K562 (cell line): ENCODE measurements around the gene FMNL2. TPM values are rescaled to one million over a fixed set of nuclear protein-coding genes. Genes with fewer than 3 reads are reported as not detected.

Experiments
- ATAC-seq: fragments of 200-7000 bp; cut with Tn5 transposase; 3 replicates; pipeline ENCODE4 v1.9.1; 2020; ENCODE audit warnings: moderate library complexity
- BruUV-seq: library from RNA; stranded (reverse); fragments of 400-500 nt; replicated peaks from 2 replicates; lab custom pipeline; 2021; lab: Mats Ljungman, UMichigan
- CTCF ChIA-PET: fragments of 300-600 bp; formaldehyde crosslinking; extraction: SDS; loops from one replicate; lab custom pipeline; 2021; ENCODE audit warnings: low intra/inter-chr PET ratio; lab: Yijun Ruan, JAX
- POLR2A ChIA-PET: fragments of 300-600, 350-650 bp; sonication (Branson Sonifier 250); formaldehyde crosslinking; extraction: SDS; loops from one replicate; lab custom pipeline; 2021; ENCODE audit warnings: antibody characterized with exemption, inconsistent platforms; lab: Yijun Ruan, JAX
- DNase-seq, 4 experiments: peaks; one replicate each; pipeline versions ENCODE4 v3.0.0 to v3.0.0-alpha.2; 2011 to 2018; ENCODE audit warnings: low spot score in 3 of 4, mixed read lengths in 3 of 4; ENCODE audit errors: extremely low read depth in 1 of 4
- FAIRE-seq: peaks from 2 replicates; lab custom pipeline; 2011; peaks lifted over from hg19 to GRCh38; lab: Jason Lieb, UNC
- H2AFZ ChIP-seq: 2 replicates; pipeline ENCODE4 v1.6.0; 2011; ENCODE audit warnings: low read depth, low read length, control low read depth, inconsistent platforms
- H3K27ac ChIP-seq: fragments of 200-600 bp; 3 replicates; pipeline ENCODE4 v1.8.0; 2011; ENCODE audit warnings: low read depth, mild to moderate bottlenecking, control low read depth, inconsistent platforms, low read length, moderate library complexity, mixed read lengths; ENCODE audit errors: extremely low read depth
- H3K27me3 ChIP-seq, 2 experiments: fragments of 300-600 bp in 1 of 2; 2 replicates in 1 of 2; 3 replicates in 1 of 2; pipeline versions ENCODE4 v1.6.0 to v1.8.0; 2011; ENCODE audit warnings: inconsistent platforms in 2 of 2, low read length in 2 of 2, mild to moderate bottlenecking in 1 of 2, mixed read lengths in 1 of 2, moderate library complexity in 1 of 2; ENCODE audit not compliant: control insufficient read depth in 2 of 2, insufficient read depth in 2 of 2
- H3K36me3 ChIP-seq: fragments of 300-600 bp; 3 replicates; pipeline ENCODE4 v1.8.0; 2011; ENCODE audit warnings: mild to moderate bottlenecking, low read length, inconsistent platforms; ENCODE audit not compliant: control insufficient read depth, insufficient read depth
- H3K4me1 ChIP-seq, 2 experiments: fragments of 200-600 bp in 1 of 2; replicated peaks in 1 of 2; 2 replicates in 1 of 2; 3 replicates in 1 of 2; pipeline versions ENCODE4 v1.5.1 to v1.8.0; 2011; ENCODE audit warnings: inconsistent platforms in 2 of 2, low read length in 2 of 2, mild to moderate bottlenecking in 1 of 2, mixed read lengths in 1 of 2, moderate library complexity in 1 of 2; ENCODE audit not compliant: control insufficient read depth in 2 of 2, insufficient read depth in 2 of 2
- H3K4me2 ChIP-seq: 2 replicates; pipeline ENCODE4 v1.6.1; 2011; ENCODE audit warnings: low read length, control low read depth, inconsistent platforms, mixed read lengths; ENCODE audit not compliant: insufficient read depth
- H3K4me3 ChIP-seq: fragments of 200-600 bp; sonication (generic), shearing (Covaris generic); 2 replicates; pipeline ENCODE4 v1.5.1; 2016; ENCODE audit warnings: control low read depth, inconsistent platforms
- H3K79me2 ChIP-seq: fragments of 200-600 bp; 3 replicates; pipeline ENCODE4 v1.8.0; 2011; ENCODE audit warnings: low read length, inconsistent platforms; ENCODE audit not compliant: control insufficient read depth, insufficient read depth
- H3K9ac ChIP-seq, 2 experiments: 2 replicates each; pipeline versions ENCODE4 v1.6.0 to v1.6.1; 2011; ENCODE audit warnings: low read depth in 2 of 2, low read length in 2 of 2, control low read depth in 1 of 2, inconsistent platforms in 1 of 2, mild to moderate bottlenecking in 1 of 2, mixed read lengths in 1 of 2; ENCODE audit not compliant: insufficient read depth in 1 of 2
- H3K9me1 ChIP-seq: one replicate; pipeline ENCODE4 v1.6.0; 2011; ENCODE audit warnings: inconsistent platforms, mild to moderate bottlenecking, low read length, moderate library complexity; ENCODE audit not compliant: control insufficient read depth, insufficient read depth
- H3K9me3 ChIP-seq: replicated peaks from 2 replicates; pipeline ENCODE4 v1.5.1; 2011; ENCODE audit warnings: low read depth, low read length, inconsistent platforms; ENCODE audit not compliant: control insufficient read depth, insufficient read depth
- H4K20me1 ChIP-seq: replicated peaks from 2 replicates; pipeline ENCODE4 v1.6.1; 2011; ENCODE audit warnings: low read length, inconsistent platforms, mixed read lengths; ENCODE audit not compliant: control insufficient read depth, insufficient read depth
- CEBPG ChIP-seq, 3 experiments: fragments of 200-800 bp in 1 of 3; sonication (Bioruptor generic) in 1 of 3; sonication (generic) in 1 of 3; formaldehyde crosslinking in 1 of 3; IDR thresholded peaks in 2 of 3; conservative IDR thresholded peaks in 1 of 3; 2 replicates each; pipeline versions ENCODE4 v1.6.1 to v1.8.0; 2016 to 2022; ENCODE audit warnings: missing compliant biosample characterization in 2 of 3, missing genetic modification characterization in 2 of 3, mild to moderate bottlenecking in 1 of 3, missing genetic modification reagents in 1 of 3
- CREB3L1 ChIP-seq: fragments of 450-650 bp; IDR thresholded peaks from 2 replicates; pipeline ENCODE4 v1.6.1; 2014; ENCODE audit warnings: low read depth, mild to moderate bottlenecking, moderate library complexity, borderline replicate concordance
- DLX4 ChIP-seq: fragments of 250-450 bp; sonication (Bioruptor Pico); IDR thresholded peaks from 2 replicates; pipeline ENCODE4 v1.6.1; 2021; ENCODE audit warnings: mild to moderate bottlenecking
- PHF8 ChIP-seq: fragments of 200-600 bp; sonication (generic); IDR thresholded peaks from 2 replicates; pipeline ENCODE4 v1.6.1; 2012; ENCODE audit warnings: mixed run types, mild to moderate bottlenecking, inconsistent platforms, low read length, moderate library complexity, borderline replicate concordance
- PRMT5 ChIP-seq: sonication (generic); formaldehyde crosslinking; IDR thresholded peaks from 2 replicates; pipeline ENCODE4 v1.5.0; 2020; ENCODE audit warnings: missing genetic modification reagents
- YBX1 ChIP-seq: fragments of 450-650 bp; IDR thresholded peaks from 2 replicates; pipeline ENCODE4 v1.7.1; 2016; ENCODE audit warnings: mild to moderate bottlenecking
- ZNF316 ChIP-seq: fragments of 450-650 bp; IDR thresholded peaks from 2 replicates; pipeline ENCODE4 v1.6.1; 2016
- ZNF449 ChIP-seq: fragments of 250-450 bp; sonication (Bioruptor Pico); IDR thresholded peaks from 2 replicates; pipeline ENCODE4 v1.8.0; 2022; ENCODE audit warnings: moderate library complexity, mild to moderate bottlenecking, inconsistent platforms
- in situ Hi-C: fragments of 300-500 bp; cut with MboI; formaldehyde crosslinking; loops from 4 replicates; pipeline ENCODE4 v1.15.0; 2018; ENCODE audit warnings: inconsistent platforms, mixed read lengths
- intact Hi-C: fragments of 100-400 bp; cut with micrococcal nuclease; formaldehyde crosslinking; loops from 2 replicates; pipeline ENCODE4 v1.14.2; 2022
- polyA plus RNA-seq, 8 experiments: library from polyadenylated mRNA; depleted of rRNA in 4 of 8; stranded (reverse) in 5 of 8; unstranded in 3 of 8; fragments of >200 nt; fragmentation: Nextera tagmentation in 2 of 8; fragmentation: Illumina TruSeq in 1 of 8; extraction: Ambion mirVana in 2 of 8; extraction: Trizol in 1 of 8; gene quantifications; 2 replicates each; pipeline versions ENCODE4 v1.2.1 to v1.2.3, GENCODE V29; 2011 to 2014; ENCODE audit warnings: inconsistent platforms in 1 of 8, missing spikeins in 1 of 8
- total RNA-seq, 7 experiments: library from RNA; depleted of rRNA in 6 of 7; stranded (reverse); fragments of >200 nt in 6 of 7; fragmentation: Illumina TruSeq in 2 of 7; extraction: Trizol in 2 of 7; gene quantifications; 2 replicates each; pipeline versions ENCODE4 v1.2.1 to v1.2.3, GENCODE V29; 2011 to 2021; ENCODE audit warnings: low replicate concordance in 1 of 7
- TF ChIP-seq, protein P1 (sequence below): fragments of 250-450 bp; sonication (Bioruptor Pico); IDR thresholded peaks from 2 replicates; pipeline ENCODE4 v1.8.0; 2022; ENCODE audit warnings: inconsistent platforms
- TF ChIP-seq, protein P2 (sequence below): fragments of 250-450 bp; sonication (Bioruptor Pico); IDR thresholded peaks from 2 replicates; pipeline ENCODE4 v1.4.0; 2020; ENCODE audit warnings: borderline replicate concordance
- TF ChIP-seq, protein P3 (sequence below): IDR thresholded peaks from 2 replicates; pipeline ENCODE4 v1.6.1; 2011; ENCODE audit warnings: borderline replicate concordance, low read depth, mild to moderate bottlenecking, moderate library complexity, low read length; ENCODE audit not compliant: insufficient read depth, poor library complexity, severe bottlenecking

FMNL2 gene
- total and polyA plus RNA-seq, 9 of the 15 experiments (the other 6 are each of a cell fraction or from before 2014, with no cell fraction given): 0.15 to 0.49 (median 0.24) TPM; not detected in 1

DNA sequence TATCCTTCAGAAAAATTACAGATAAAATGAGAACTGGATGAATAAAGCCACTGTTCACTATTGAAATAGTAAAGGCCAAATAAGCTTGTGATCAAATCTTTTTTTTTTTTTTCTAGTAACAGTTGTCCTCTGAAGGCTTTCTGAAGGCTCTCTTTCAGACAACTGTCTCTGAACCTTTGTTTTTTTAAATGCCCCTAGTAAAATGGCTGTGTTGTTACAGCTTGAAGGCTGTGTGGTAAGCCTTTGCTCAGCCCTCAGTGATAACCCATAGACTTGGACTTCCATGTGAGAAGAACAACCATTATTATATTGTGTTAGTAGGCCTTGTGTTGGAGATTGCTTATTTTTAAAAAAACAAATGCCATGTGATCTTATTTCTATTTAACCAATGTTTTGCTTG is 17.6 kb downstream of the FMNL2 start:
- CTCF ChIA-PET: no interaction called here
- TF ChIP-seq DLX4 (CRISPR knock-in tag) (no peak), PRMT5 (CRISPR knock-in tag) (no peak), YBX1 (no peak), ZNF316 (no peak), PHF8 (no peak), CEBPG (CRISPR knock-in tag; IDR thresholded peaks at IDR 0.05) (no peak), CEBPG (tag; conservative IDR thresholded peaks at IDR 0.05 in 1 of 2, IDR thresholded peaks at IDR 0.05 in 1 of 2) (no peak), ZNF449 (CRISPR knock-in tag) (no peak), CREB3L1 (no peak)
- TF ChIP-seq, protein P1, sequence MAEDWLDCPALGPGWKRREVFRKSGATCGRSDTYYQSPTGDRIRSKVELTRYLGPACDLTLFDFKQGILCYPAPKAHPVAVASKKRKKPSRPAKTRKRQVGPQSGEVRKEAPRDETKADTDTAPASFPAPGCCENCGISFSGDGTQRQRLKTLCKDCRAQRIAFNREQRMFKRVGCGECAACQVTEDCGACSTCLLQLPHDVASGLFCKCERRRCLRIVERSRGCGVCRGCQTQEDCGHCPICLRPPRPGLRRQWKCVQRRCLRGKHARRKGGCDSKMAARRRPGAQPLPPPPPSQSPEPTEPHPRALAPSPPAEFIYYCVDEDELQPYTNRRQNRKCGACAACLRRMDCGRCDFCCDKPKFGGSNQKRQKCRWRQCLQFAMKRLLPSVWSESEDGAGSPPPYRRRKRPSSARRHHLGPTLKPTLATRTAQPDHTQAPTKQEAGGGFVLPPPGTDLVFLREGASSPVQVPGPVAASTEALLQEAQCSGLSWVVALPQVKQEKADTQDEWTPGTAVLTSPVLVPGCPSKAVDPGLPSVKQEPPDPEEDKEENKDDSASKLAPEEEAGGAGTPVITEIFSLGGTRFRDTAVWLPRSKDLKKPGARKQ (CRISPR knock-in tag): no peak
- TF ChIP-seq, protein P2, sequence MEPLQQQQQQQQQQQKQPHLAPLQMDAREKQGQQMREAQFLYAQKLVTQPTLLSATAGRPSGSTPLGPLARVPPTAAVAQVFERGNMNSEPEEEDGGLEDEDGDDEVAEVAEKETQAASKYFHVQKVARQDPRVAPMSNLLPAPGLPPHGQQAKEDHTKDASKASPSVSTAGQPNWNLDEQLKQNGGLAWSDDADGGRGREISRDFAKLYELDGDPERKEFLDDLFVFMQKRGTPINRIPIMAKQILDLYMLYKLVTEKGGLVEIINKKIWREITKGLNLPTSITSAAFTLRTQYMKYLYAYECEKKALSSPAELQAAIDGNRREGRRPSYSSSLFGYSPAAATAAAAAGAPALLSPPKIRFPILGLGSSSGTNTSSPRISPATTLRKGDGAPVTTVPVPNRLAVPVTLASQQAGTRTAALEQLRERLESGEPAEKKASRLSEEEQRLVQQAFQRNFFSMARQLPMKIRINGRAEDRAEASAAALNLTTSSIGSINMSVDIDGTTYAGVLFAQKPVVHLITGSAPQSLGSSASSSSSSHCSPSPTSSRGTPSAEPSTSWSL (CRISPR knock-in tag): no peak
- TF ChIP-seq, protein P3, sequence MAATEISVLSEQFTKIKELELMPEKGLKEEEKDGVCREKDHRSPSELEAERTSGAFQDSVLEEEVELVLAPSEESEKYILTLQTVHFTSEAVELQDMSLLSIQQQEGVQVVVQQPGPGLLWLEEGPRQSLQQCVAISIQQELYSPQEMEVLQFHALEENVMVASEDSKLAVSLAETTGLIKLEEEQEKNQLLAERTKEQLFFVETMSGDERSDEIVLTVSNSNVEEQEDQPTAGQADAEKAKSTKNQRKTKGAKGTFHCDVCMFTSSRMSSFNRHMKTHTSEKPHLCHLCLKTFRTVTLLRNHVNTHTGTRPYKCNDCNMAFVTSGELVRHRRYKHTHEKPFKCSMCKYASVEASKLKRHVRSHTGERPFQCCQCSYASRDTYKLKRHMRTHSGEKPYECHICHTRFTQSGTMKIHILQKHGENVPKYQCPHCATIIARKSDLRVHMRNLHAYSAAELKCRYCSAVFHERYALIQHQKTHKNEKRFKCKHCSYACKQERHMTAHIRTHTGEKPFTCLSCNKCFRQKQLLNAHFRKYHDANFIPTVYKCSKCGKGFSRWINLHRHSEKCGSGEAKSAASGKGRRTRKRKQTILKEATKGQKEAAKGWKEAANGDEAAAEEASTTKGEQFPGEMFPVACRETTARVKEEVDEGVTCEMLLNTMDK: no peak

More for the DNA sequence above, 17.6 kb downstream of the FMNL2 start:
- Histone ChIP-seq H3K9me3 (no peaks in the 10 kb centered on the region), H4K20me1 (no peaks in the 10 kb centered on the region), H3K9me1 (no peaks in the 10 kb centered on the region), H3K27ac (no peak overlapping the region), H3K4me1 (no peaks in the 10 kb centered on the region), H3K4me2 (no peak overlapping the region), H2AFZ (no peak overlapping the region), H3K4me3 (no peak overlapping the region), H3K79me2 (no peaks in the 10 kb centered on the region), H3K36me3 (no peaks in the 10 kb centered on the region), H3K27me3 (peaks cover 9 to 13% of the 10 kb centered on the region in 2 experiments; a peak in 4 of 5 replicates), H3K9ac (no peak overlapping the region)
- in situ Hi-C loops: no loop called here
- no peak for ATAC-seq
- FAIRE-seq: no peak
- no peak for DNase-seq
- no TSS peak for BruUV-seq
- intact Hi-C loops: no loop called here
- POLR2A ChIA-PET: no interaction called here
